GM21825 (cell line): ENCODE results near the gene ZFP1.
"Not testable (repeated sequence)": the region's sequence is repeated elsewhere in the genome, so short reads cannot be mapped to it uniquely, and the experiment has no call there.

Experiments
- ATAC-seq: cut with Tn5 transposase; IDR thresholded peaks from one replicate; pipeline ENCODE4 v1.9.1; 2021; ENCODE audit warnings: mild to moderate bottlenecking, moderate library complexity; ENCODE audit not compliant: unreplicated experiment

The ZFP1 gene

DNA sequence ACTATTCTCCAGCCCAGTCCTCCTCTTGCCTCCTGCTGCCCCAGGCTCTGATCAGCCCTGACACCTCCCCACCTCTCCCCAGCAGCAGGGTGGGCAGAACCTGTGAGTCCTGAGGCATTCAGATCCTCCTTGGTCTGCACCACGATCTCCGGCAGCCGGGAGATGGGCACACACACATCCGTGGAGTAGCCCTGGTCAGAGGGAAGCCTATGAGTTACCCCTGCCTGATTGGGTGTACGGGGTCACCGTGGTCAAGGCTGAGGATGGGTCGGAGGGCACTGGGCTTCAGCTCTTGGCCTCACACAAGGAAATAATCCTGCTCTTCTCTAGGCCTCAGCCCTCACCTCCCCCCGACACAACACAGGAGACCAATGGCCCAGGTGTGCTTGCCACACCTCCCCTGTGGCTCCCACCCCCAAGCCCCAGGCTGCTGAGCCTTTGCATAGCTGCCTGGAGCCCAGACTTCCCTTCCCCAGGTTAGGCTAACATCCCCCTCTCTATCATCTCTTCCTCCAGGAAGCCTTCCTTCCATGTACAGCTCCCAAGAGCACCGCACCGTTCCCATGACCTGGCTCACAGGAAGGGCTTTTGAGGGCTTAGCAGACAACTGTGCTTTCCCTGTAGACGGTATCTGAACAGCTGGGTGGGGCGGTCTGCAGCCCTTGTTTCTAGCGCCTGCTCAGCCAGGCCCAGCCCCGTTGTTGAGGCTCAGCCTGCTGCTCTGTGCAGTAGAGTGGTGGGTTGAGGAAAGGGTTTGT lies 35.4 kb upstream of the ZFP1 start:
- ATAC-seq, result no peak

GRCh38 chr16:75113541-75114121 lies 34.7 kb upstream of the ZFP1 start:
- no peak for ATAC-seq

- no peak for ATAC-seq
Observed at GRCh38 chr16:75114179-75114945, 34.0 kb upstream of the ZFP1 start.

- no peak for ATAC-seq
Observed at GRCh38 chr16:75114946-75115825, 33.1 kb upstream of the ZFP1 start.

- no peak for ATAC-seq
Observed at GRCh38 chr16:75116081-75116910, 32.0 kb upstream of the ZFP1 start, which contains the start of gene LDHD. LDHD (minus strand) TSS chr16:75116780; CDS start chr16:75116720, 60 bp downstream.

DNA sequence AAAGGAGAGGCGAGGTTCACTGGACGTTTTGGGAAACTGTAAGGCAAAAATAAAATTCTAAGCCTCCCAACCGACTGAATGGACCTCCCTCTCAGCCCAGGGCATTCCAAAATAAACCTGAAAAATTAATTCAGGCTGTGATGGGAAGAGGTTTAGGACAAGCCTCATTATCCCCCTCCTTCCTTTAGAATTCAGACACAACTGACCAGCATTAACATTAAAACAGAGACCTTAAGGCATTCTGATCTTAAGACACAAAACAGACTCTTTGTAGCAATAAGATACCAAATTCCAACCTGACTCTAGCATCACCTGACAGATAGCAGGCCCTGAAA lies 31.4 kb upstream of the ZFP1 start:
- no peak for ATAC-seq

DNA sequence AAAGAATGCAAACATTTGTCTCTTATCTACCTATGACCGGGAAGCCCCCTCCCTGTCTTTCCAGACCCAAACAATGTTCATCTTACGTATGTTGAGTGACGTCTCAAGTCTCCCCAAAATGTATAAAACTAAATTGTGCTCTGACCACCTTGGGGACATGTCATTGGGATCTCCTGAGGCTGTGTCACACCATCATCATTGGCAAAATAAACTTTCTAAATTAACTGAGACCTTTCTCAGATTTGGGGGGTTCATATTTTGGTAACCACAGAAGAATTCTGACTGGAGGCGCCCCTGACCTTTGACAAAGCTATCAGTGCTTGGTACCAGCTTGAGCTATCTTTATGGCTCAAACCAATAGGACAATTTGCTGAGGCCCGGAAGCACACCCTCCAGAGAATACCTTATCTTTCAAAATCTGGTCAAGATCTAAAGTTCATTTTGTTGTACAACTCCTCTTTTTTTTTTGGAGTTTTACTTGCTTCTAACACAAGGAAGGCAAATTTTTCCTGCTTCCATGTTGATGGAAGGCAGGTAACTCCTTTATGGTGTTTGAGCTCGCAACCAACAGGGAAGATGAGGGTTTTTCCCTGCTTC lies 29.3 kb upstream of the ZFP1 start:
- ATAC-seq, result no peak

- ATAC-seq, result no peak
Observed at GRCh38 chr16:75120253-75120652, 28.1 kb upstream of the ZFP1 start.

DNA sequence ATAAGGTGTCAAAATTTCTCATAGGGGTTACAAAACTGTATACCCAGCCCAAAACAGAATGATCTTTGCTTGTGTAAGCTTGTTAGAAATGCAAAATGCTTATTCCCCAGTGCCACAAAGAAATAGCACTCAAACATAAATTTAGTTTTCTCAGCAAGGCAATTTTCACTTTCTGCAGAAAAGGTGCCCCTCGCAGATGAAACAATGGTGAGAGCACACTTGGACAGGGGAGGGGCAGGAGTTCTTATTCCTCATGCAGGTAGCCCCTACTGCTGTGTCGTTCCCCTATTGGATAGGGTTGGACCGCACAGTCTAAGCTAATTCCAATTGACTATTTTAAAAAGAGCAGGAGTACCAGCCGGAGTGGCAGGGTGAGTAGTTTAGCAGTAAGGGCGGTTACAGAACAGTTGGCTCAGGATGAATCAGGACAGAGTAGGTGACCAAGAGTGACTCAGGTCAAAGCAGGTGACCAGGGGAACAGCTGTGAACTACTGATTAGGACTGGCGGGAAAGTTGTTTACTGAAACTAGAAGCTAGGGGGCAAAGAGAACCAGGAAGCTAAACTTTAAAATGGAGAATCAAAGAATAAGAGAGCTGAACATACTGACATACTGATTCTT lies 26.3 kb upstream of the ZFP1 start:
- ATAC-seq, result no peak

- ATAC-seq, result no peak
Observed at GRCh38 chr16:75122609-75123008, 25.7 kb upstream of the ZFP1 start.

- no peak for ATAC-seq
Observed at GRCh38 chr16:75127713-75128415, 20.5 kb upstream of the ZFP1 start.

DNA sequence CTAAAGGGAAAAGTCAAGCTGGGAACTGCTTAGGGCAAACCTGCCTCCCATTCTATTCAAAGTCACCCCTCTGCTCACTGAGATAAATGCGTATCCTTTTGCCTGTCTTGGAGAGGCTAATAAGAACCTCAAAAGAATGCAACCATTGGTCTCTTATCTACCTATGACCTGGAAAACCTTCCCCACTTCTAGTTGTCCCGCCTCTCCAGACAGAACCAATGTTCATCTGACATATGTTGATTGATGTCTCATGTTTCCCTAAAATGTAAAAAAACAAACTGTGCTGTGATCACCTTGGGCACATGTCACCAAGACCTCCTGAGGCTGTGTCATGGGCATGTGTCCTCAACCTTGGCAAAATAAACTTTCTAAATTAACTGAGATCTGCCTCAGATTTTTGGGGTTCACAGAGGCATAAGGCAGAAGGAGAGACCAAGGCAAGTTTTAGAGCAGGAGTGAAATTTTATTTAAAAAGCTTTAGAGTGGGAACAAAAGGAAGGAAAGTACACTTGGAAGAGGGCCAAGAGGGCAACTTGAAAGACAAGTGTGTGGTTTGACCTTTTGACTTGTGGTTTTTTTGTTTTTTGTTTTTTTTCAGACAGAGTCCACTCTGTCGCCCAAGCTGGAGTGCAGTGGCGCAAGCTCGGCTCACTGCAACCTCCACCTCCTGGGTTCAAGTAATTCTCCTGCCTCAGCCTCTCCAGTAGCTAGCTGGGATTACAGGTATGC lies 18.7 kb upstream of the ZFP1 start:
- not testable (repeated sequence) for ATAC-seq

- ATAC-seq, result no peak
Observed at GRCh38 chr16:75130150-75130771, 18.1 kb upstream of the ZFP1 start.

DNA sequence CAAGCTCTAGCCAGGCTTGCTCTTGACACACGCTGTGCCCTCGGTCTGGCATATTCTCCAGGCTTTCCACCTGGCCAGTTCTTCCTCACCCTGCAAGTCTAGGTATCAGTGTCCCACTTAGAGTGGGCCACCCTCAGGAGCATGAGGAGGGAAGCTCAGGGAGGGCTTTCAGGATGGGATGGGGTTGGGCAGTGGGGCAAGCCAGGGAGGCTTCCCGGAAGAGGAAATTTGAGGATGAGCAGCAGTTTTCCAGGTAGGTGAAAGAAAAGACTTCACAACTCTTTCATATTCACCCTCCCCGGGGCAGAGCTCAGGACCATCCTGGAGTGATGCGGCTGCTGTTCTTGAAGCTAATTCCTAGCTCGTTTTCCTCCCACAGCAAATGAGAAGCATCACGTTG lies 17.2 kb upstream of the ZFP1 start:
- no peak for ATAC-seq

GRCh38 chr16:75138233-75138632 lies 10.1 kb upstream of the ZFP1 start:
- no peak for ATAC-seq

DNA sequence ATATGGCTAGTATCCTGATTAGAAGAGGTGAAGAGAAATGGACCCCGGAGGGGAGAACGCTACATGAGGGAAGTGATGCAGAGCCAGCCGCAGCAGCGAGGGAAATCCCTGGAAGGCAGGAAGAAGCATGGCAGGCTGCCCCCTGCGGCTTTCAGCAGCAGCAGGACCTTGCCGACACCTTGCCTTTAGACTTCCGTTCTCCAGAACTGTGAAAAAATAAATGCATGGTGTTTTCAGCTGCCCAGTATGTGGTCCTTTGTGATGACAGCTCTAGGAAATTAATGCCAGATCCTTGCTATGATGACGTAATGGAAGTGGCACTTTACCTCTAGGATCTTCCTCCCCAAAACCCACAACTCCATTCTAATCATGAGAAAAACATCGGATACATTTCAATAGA lies 9.7 kb upstream of the ZFP1 start:
- ATAC-seq, result no peak

DNA sequence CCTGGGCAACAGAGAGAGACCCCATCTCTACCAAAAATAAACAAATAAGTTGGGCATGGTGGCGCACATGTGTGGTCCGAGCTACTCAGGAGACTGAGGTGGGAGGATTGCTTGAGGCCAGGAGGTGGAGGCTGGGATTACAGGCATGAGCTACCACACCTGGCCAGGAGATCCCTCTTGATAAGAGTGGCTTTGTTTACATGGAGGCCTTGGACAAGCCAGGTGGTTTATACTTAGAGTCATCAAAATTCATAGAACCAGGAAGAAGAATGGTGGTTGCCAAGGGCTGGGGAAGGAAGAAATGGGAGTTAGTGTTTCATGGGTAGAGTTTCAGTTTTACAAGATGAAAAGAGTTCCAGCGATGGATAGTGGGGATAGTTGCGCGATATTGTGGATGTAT lies 8.8 kb upstream of the ZFP1 start:
- ATAC-seq, result no peak

GRCh38 chr16:75143941-75144340 lies 4.4 kb upstream of the ZFP1 start:
- no peak for ATAC-seq
